Mucosa of descending colon (tissue), 3 donors: Measurements from ENCODE around the gene INTS6. TPM values are rescaled to one million over a fixed set of nuclear protein-coding genes. Genes with fewer than 3 reads are reported as not detected.
A peak's percentile ranks its signal among the peaks of the same experiment; 100 is the strongest.

Experiments
- ATAC-seq: fragments of 200-7000 bp; cut with Tn5 transposase; one replicate; pipeline ENCODE4 v1.9.1; 2020; ENCODE audit warnings: mild to moderate bottlenecking, moderate library complexity
- DNase-seq, 3 donors: peaks; one replicate each; pipeline ENCODE4 v3.0.0-alpha.2; 2020
- H3K36me3 ChIP-seq: fragments of 200-600 bp; one replicate; pipeline ENCODE4 v1.8.0; 2021; ENCODE audit warnings: low read depth, mild to moderate bottlenecking
- H3K4me1 ChIP-seq: fragments of 200-600 bp; one replicate; pipeline ENCODE4 v1.8.0; 2021; ENCODE audit warnings: low read depth, mild to moderate bottlenecking
- H3K4me3 ChIP-seq: fragments of 200-600 bp; one replicate; pipeline ENCODE4 v1.8.0; 2021; ENCODE audit warnings: mild to moderate bottlenecking
- H3K9me3 ChIP-seq: fragments of 200-600 bp; one replicate; pipeline ENCODE4 v1.8.0; 2021; ENCODE audit warnings: mild to moderate bottlenecking
- CTCF ChIP-seq: fragments of 200-600 bp; IDR thresholded peaks from one replicate; pipeline ENCODE4 v1.8.0; 2022; ENCODE audit warnings: antibody characterized with exemption, mild to moderate bottlenecking
- intact Hi-C, 2 donors: fragments of 100-400 bp; cut with DNase I in 1 of 2; cut with micrococcal nuclease in 1 of 2; formaldehyde crosslinking; loops; one replicate each; pipeline versions ENCODE4 v1.11.0 to v1.11.1; 2022; cut with DNase I, micrococcal nuclease
- total RNA-seq, 3 donors: library from RNA; stranded (reverse); fragmentation: NEBNext Ultra II Directional in 2 of 3; extraction: Animal tissue kit (Norgen Biotek cat#: 25700) in 2 of 3; gene quantifications; one replicate each; pipeline versions ENCODE4 v1.2.1 to v1.2.4, GENCODE V29; 2021 to 2023
- donor health status: DM: no; HTN: no; CAD: no; lungs with moderate emphysema.
- donor health status: DM: no; HTN: no; CAD: no.
- donor health status: DM: no; HTN: yes; CAD: no.

INTS6 gene
- total RNA-seq, 3 donors from 2014 or later = 32.0 to 38.4 (median 36.3) TPM

GRCh38 chr13:51385114-51385513 lies 67.7 kb downstream of the INTS6 start:
- Histone ChIP-seq H3K36me3 (no peaks in the 10 kb centered on the region), H3K9me3 (no peaks in the 10 kb centered on the region), H3K4me1 (no peaks in the 10 kb centered on the region), H3K4me3 (no peak overlapping the region)
- no peak for TF ChIP-seq CTCF
- intact Hi-C loops = no loop called here
- no peak for DNase-seq
- no peak for ATAC-seq

- no peak for DNase-seq
- no peak overlapping the region for H3K4me3 ChIP-seq
- no peaks in the 10 kb centered on the region for H3K4me1 ChIP-seq
- no peaks in the 10 kb centered on the region for H3K9me3 ChIP-seq
- TF ChIP-seq CTCF = no peak
- ATAC-seq = peak; percentile 44
- no peaks in the 10 kb centered on the region for H3K36me3 ChIP-seq
- intact Hi-C loops = no loop called here
Observed at GRCh38 chr13:51380269-51380668, 72.6 kb downstream of the INTS6 start.

- H3K9me3 ChIP-seq = no peaks in the 10 kb centered on the region
- no peak overlapping the region for H3K4me3 ChIP-seq
- DNase-seq (no peak), ATAC-seq (no peak)
- H3K36me3 ChIP-seq = peaks cover 5% of the 10 kb centered on the region
- intact Hi-C loops = no loop called here
- no peaks in the 10 kb centered on the region for H3K4me1 ChIP-seq
- no peak for TF ChIP-seq CTCF
Observed at GRCh38 chr13:51373451-51373850, 79.4 kb downstream of the INTS6 start.

- DNase-seq = no peak
- ATAC-seq = no peak
- Histone ChIP-seq H3K36me3 (peaks cover 5% of the 10 kb centered on the region), H3K4me3 (no peak overlapping the region), H3K4me1 (no peaks in the 10 kb centered on the region), H3K9me3 (no peaks in the 10 kb centered on the region)
- intact Hi-C loops = no loop called here
- TF ChIP-seq CTCF = no peak
Observed at GRCh38 chr13:51371768-51372399, 81.0 kb downstream of the INTS6 start.

GRCh38 chr13:51370811-51371210 lies 82.0 kb downstream of the INTS6 start:
- TF ChIP-seq CTCF = no peak
- no peak overlapping the region for H3K4me3 ChIP-seq
- H3K36me3 ChIP-seq = peaks cover 5% of the 10 kb centered on the region
- DNase-seq (no peak), ATAC-seq (no peak)
- no peaks in the 10 kb centered on the region for H3K4me1 ChIP-seq
- intact Hi-C loops = no loop called here
- H3K9me3 ChIP-seq = no peaks in the 10 kb centered on the region

GRCh38 chr13:51370116-51370515 lies 82.7 kb downstream of the INTS6 start:
- TF ChIP-seq CTCF = no peak
- intact Hi-C loops = no loop called here
- H3K4me1 ChIP-seq = no peaks in the 10 kb centered on the region
- peaks cover 5% of the 10 kb centered on the region for H3K36me3 ChIP-seq
- H3K4me3 ChIP-seq = no peak overlapping the region
- DNase-seq (no peak), ATAC-seq (no peak)
- H3K9me3 ChIP-seq = no peaks in the 10 kb centered on the region
